Caco-2 (cell line): ENCODE data around the gene ANK3. TPM values are rescaled to one million over a fixed set of nuclear protein-coding genes. Genes with fewer than 3 reads are reported as not detected.

ENCODE experiments used
- BruUV-seq: library from RNA; stranded (reverse); fragments of 400-500 nt; replicated peaks from 2 replicates; lab custom pipeline; 2021; lab: Mats Ljungman, UMichigan
- CTCF ChIA-PET: fragments of 300-600 bp; sonication (Branson Sonifier 250); formaldehyde crosslinking; loops from one replicate; lab custom pipeline; 2022; ENCODE audit warnings: antibody characterized with exemption; lab: Charles Lee
- POLR2A ChIA-PET: fragments of 300-600 bp; sonication (Branson Sonifier 250); formaldehyde crosslinking; loops from one replicate; lab custom pipeline; 2022; ENCODE audit warnings: antibody characterized with exemption; lab: Charles Lee
- DNase-seq, 2 experiments: peaks; one replicate each; pipeline versions ENCODE4 v3.0.0 to v3.0.0-alpha.2; 2020 to 2022
- H3K27me3 ChIP-seq: replicated peaks from 2 replicates; pipeline ENCODE4 v1.6.0; 2011; ENCODE audit warnings: low read length; ENCODE audit not compliant: control insufficient read depth, insufficient read depth
- H3K36me3 ChIP-seq: 2 replicates; pipeline ENCODE4 v1.5.1; 2011; ENCODE audit warnings: low read length; ENCODE audit not compliant: control insufficient read depth, insufficient read depth
- H3K4me1 ChIP-seq: fragments of 250-450 bp; sonication (Bioruptor Pico); 2 replicates; pipeline ENCODE4 v1.5.1; 2020; ENCODE audit warnings: mild to moderate bottlenecking
- H3K4me3 ChIP-seq: 2 replicates; pipeline ENCODE4 v1.5.1; 2011; ENCODE audit warnings: low read depth, mild to moderate bottlenecking, control low read depth, low read length
- H3K9me3 ChIP-seq: fragments of 250-450 bp; sonication (Bioruptor Pico); 2 replicates; pipeline ENCODE4 v1.5.1; 2020; ENCODE audit warnings: mild to moderate bottlenecking, moderate library complexity
- H3K27ac Mint-ChIP-seq: one replicate; pipeline ENCODE4 v1.8.0; 2022; ENCODE audit warnings: mixed read lengths; ENCODE audit not compliant: unreplicated experiment
- H3K27me3 Mint-ChIP-seq: one replicate; pipeline ENCODE4 v1.8.0; 2022; ENCODE audit warnings: mixed read lengths; ENCODE audit not compliant: insufficient read depth, unreplicated experiment
- H3K36me3 Mint-ChIP-seq: one replicate; pipeline ENCODE4 v1.8.0; 2022; ENCODE audit warnings: mild to moderate bottlenecking, mixed read lengths; ENCODE audit not compliant: insufficient read depth, unreplicated experiment
- H3K4me1 Mint-ChIP-seq: one replicate; pipeline ENCODE4 v1.8.0; 2022; ENCODE audit warnings: low read depth, mixed read lengths; ENCODE audit not compliant: unreplicated experiment
- H3K4me3 Mint-ChIP-seq: one replicate; pipeline ENCODE4 v1.8.0; 2022; ENCODE audit warnings: mild to moderate bottlenecking, moderate library complexity, mixed read lengths; ENCODE audit not compliant: unreplicated experiment
- H3K9me3 Mint-ChIP-seq: one replicate; pipeline ENCODE4 v1.8.0; 2022; ENCODE audit warnings: mixed read lengths; ENCODE audit not compliant: unreplicated experiment
- intact Hi-C: fragments of 100-400 bp; cut with micrococcal nuclease; formaldehyde crosslinking; loops from one replicate; pipeline ENCODE4 v1.10.0; 2022; ENCODE audit not compliant: unreplicated experiment
- total RNA-seq: library from RNA; stranded (reverse); gene quantifications from 2 replicates; pipeline ENCODE4 v1.2.3, GENCODE V29; 2022
- TF ChIP-seq, protein P1 (sequence below), 2 experiments: fragments of 200-600 bp in 1 of 2; IDR thresholded peaks; 1 replicate in 1 of 2; 2 replicates in 1 of 2; pipeline versions ENCODE4 v1.5.1 to v1.8.0; 2011 to 2022; ENCODE audit warnings: antibody characterized with exemption in 1 of 2, control low read depth in 1 of 2, inconsistent platforms in 1 of 2, low read depth in 1 of 2, low read length in 1 of 2, mild to moderate bottlenecking in 1 of 2, moderate library complexity in 1 of 2; ENCODE audit not compliant: insufficient read depth in 1 of 2, severe bottlenecking in 1 of 2, unreplicated experiment in 1 of 2

The ANK3 gene
- total RNA-seq, 1 experiment from 2014 or later: 46.7 TPM

DNA sequence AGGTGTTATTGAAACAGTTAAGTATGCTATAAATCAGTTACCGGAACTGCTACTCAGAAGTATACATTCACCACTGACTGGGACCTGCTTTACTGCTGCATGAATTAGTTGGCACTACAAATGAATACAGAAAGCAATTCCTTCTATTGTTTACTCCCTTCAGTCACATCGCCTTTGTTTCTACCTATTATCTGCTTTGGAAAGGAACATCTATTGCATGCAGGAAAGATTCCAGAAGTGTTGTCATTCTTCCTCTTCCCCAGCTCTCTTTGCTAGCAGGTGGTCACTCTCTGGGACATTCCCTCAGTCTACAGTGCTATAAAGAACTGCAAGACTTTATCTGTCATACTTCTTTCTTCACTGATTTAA is 131.3 kb downstream of the ANK3 start:
- Mint-ChIP-seq H3K4me3 (no peak overlapping the region), H3K9me3 (no peaks in the 10 kb centered on the region), H3K27me3 (no peaks in the 10 kb centered on the region), H3K36me3 (no peaks in the 10 kb centered on the region), H3K4me1 (peaks cover 15% of the 10 kb centered on the region), H3K27ac (no peak overlapping the region)
- intact Hi-C loops: no loop called here
- no peak for DNase-seq
- ChIA-PET CTCF (no interaction called here), POLR2A (no interaction called here)
- 0 out of 2 replicates have a peak, but pooled peaks cover 5% of the 10 kb centered on the region for H3K4me1 ChIP-seq
- H3K9me3 ChIP-seq: no peaks in the 10 kb centered on the region
- no peaks in the 10 kb centered on the region for H3K27me3 ChIP-seq
- H3K36me3 ChIP-seq: no peaks in the 10 kb centered on the region
- BruUV-seq: no TSS peak
- H3K4me3 ChIP-seq: no peak overlapping the region
- TF ChIP-seq, protein P1, sequence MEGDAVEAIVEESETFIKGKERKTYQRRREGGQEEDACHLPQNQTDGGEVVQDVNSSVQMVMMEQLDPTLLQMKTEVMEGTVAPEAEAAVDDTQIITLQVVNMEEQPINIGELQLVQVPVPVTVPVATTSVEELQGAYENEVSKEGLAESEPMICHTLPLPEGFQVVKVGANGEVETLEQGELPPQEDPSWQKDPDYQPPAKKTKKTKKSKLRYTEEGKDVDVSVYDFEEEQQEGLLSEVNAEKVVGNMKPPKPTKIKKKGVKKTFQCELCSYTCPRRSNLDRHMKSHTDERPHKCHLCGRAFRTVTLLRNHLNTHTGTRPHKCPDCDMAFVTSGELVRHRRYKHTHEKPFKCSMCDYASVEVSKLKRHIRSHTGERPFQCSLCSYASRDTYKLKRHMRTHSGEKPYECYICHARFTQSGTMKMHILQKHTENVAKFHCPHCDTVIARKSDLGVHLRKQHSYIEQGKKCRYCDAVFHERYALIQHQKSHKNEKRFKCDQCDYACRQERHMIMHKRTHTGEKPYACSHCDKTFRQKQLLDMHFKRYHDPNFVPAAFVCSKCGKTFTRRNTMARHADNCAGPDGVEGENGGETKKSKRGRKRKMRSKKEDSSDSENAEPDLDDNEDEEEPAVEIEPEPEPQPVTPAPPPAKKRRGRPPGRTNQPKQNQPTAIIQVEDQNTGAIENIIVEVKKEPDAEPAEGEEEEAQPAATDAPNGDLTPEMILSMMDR (IDR thresholded peaks at IDR 0.05; ENCODE audit: insufficient read depth in 1 of 2, low read depth in 1 of 2, low read length in 1 of 2, severe bottlenecking in 1 of 2, unreplicated experiment in 1 of 2): no peak

DNA sequence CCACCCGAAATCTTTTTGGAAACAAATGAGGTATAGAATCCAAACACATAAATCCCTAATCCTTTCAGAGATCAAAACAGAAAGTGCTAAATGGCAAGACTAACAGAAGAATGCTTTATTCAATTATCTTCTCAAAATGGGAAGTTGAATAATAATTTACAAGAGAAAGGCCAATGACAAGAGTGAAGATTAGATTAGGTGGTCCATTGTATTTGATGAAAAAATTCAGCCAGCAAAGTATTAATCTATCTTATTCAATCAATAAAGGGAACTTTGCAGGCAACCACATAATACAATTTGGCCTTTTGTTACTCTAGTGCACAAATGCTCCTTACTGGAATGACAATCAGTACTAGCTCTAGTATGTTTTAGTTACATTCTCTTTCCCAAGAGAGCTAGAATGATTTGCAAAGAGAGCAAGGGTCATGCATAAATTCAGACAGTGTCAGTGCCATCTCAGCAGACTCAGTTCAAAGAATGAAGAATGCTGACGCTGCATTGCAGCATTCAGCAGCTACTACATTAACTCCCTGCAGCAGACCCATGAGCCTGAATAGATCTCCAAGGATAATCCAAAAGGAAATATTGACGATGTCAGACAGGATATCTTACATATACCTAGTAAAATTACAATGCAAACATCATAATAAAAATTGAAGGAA is 131.8 kb downstream of the ANK3 start:
- POLR2A ChIA-PET: no interaction called here
- Mint-ChIP-seq H3K9me3 (no peaks in the 10 kb centered on the region), H3K27me3 (no peaks in the 10 kb centered on the region), H3K36me3 (no peaks in the 10 kb centered on the region), H3K27ac (no peak overlapping the region), H3K4me1 (peaks cover 15% of the 10 kb centered on the region), H3K4me3 (no peak overlapping the region)
- Histone ChIP-seq H3K9me3 (no peaks in the 10 kb centered on the region), H3K36me3 (no peaks in the 10 kb centered on the region), H3K27me3 (no peaks in the 10 kb centered on the region), H3K4me1 (0 out of 2 replicates have a peak, but pooled peaks cover 5% of the 10 kb centered on the region), H3K4me3 (no peak overlapping the region)
- DNase-seq: peak in 1 of 2 experiments; percentile 32
- intact Hi-C loops: no loop called here
- TF ChIP-seq, protein P1 (IDR thresholded peaks at IDR 0.05; ENCODE audit: insufficient read depth in 1 of 2, low read depth in 1 of 2, low read length in 1 of 2, severe bottlenecking in 1 of 2, unreplicated experiment in 1 of 2): no peak
- BruUV-seq: no TSS peak
- CTCF ChIA-PET: no interaction called here

DNA sequence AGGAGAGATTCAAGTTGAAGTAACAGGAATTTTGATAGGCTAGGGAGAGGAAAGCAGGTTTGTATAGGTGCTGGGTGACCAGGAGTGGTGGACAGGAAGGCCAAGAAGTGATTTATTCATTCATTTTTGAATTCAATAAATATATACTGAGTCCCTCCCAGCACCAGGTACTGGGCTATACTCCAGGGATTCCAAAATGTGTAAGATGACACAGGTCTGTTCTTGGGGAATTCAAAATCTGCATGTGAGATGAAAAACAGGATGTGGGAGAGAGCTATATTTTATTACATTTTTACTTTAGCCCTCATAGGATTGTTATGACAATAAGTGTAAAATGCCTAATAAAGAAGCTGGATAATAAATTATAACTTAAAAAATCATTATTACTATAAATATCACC is 134.9 kb downstream of the ANK3 start:
- BruUV-seq: no TSS peak
- no peak for DNase-seq
- intact Hi-C loops: no loop called here
- H3K4me3 ChIP-seq: no peak overlapping the region
- TF ChIP-seq, protein P1 (IDR thresholded peaks at IDR 0.05; ENCODE audit: insufficient read depth in 1 of 2, low read depth in 1 of 2, low read length in 1 of 2, severe bottlenecking in 1 of 2, unreplicated experiment in 1 of 2): no peak
- Mint-ChIP-seq H3K9me3 (no peaks in the 10 kb centered on the region), H3K36me3 (no peaks in the 10 kb centered on the region), H3K27me3 (no peaks in the 10 kb centered on the region), H3K4me3 (no peak overlapping the region), H3K4me1 (peaks cover 15% of the 10 kb centered on the region), H3K27ac (no peak overlapping the region)
- H3K36me3 ChIP-seq: no peaks in the 10 kb centered on the region
- H3K27me3 ChIP-seq: no peaks in the 10 kb centered on the region
- CTCF ChIA-PET: no interaction called here
- no peaks in the 10 kb centered on the region for H3K9me3 ChIP-seq
- 0 out of 2 replicates have a peak, but pooled peaks cover 5% of the 10 kb centered on the region for H3K4me1 ChIP-seq
- POLR2A ChIA-PET: interaction anchor here (0.5 kb wide), 1 partner anchor 52 kb away, joined by 5 read pairs; no protein-coding TSS in a partner anchor
